WERI-Rb-1 (cell line): ENCODE results near the gene TEC.
"Not testable (repeated sequence)": the region's sequence is repeated elsewhere in the genome, so short reads cannot be mapped to it uniquely, and the experiment has no call there.

ENCODE experiments used
- DNase-seq: peaks from one replicate; pipeline ENCODE4 v3.0.0-alpha.2; 2020
- H3K27ac ChIP-seq: fragments of 250-450 bp; sonication (Bioruptor Pico); 2 replicates; pipeline ENCODE4 v1.5.1; 2020; ENCODE audit warnings: mild to moderate bottlenecking, moderate library complexity
- H3K27me3 ChIP-seq: fragments of 250-450 bp; sonication (Bioruptor Pico); 2 replicates; pipeline ENCODE4 v1.5.1; 2021; ENCODE audit warnings: mild to moderate bottlenecking, low read depth, moderate library complexity; ENCODE audit not compliant: insufficient read depth, severe bottlenecking
- H3K36me3 ChIP-seq: fragments of 250-450 bp; sonication (Bioruptor Pico); 2 replicates; pipeline ENCODE4 v1.5.1; 2020; ENCODE audit warnings: mild to moderate bottlenecking, moderate library complexity
- H3K4me3 ChIP-seq: 2 replicates; pipeline ENCODE4 v1.5.1; 2011; ENCODE audit warnings: low read depth, mild to moderate bottlenecking, control low read depth, low read length
- H3K9me3 ChIP-seq: fragments of 250-450 bp; sonication (Bioruptor Pico); 2 replicates; pipeline ENCODE4 v1.5.1; 2021; ENCODE audit warnings: mild to moderate bottlenecking, moderate library complexity; ENCODE audit not compliant: severe bottlenecking
- CTCF ChIP-seq: IDR thresholded peaks from 2 replicates; pipeline ENCODE4 v1.5.1; 2011; ENCODE audit warnings: low read depth, mild to moderate bottlenecking, control low read depth, inconsistent platforms, low read length

Gene TEC

GRCh38 chr4:48305508-48305907, 35.9 kb upstream of the TEC start:
- no peak overlapping the region for H3K27ac ChIP-seq
- no peak for TF ChIP-seq CTCF
- no peaks in the 10 kb centered on the region for H3K36me3 ChIP-seq

GRCh38 chr4:48300004-48300403, 30.4 kb upstream of the TEC start:
- no peak for DNase-seq
- no peak for TF ChIP-seq CTCF
- Histone ChIP-seq H3K27ac (no peak overlapping the region), H3K36me3 (no peaks in the 10 kb centered on the region), H3K4me3 (no peak overlapping the region), H3K27me3 (no peaks in the 10 kb centered on the region), H3K9me3 (no peaks in the 10 kb centered on the region)

More at GRCh38 chr4:48305508-48305907, 35.9 kb upstream of the TEC start:
- DNase-seq = no peak
- Histone ChIP-seq H3K27me3 (no peaks in the 10 kb centered on the region), H3K9me3 (no peaks in the 10 kb centered on the region), H3K4me3 (no peak overlapping the region)

GRCh38 chr4:48299560-48299959, 29.9 kb upstream of the TEC start:
- DNase-seq = no peak
- no peak for TF ChIP-seq CTCF
- Histone ChIP-seq H3K27ac (no peak overlapping the region), H3K27me3 (no peaks in the 10 kb centered on the region), H3K9me3 (peaks cover under 1% of the 10 kb centered on the region), H3K4me3 (no peak overlapping the region), H3K36me3 (no peaks in the 10 kb centered on the region)

GRCh38 chr4:48297256-48297846, 27.7 kb upstream of the TEC start:
- no peak overlapping the region for H3K27ac ChIP-seq
- no peaks in the 10 kb centered on the region for H3K36me3 ChIP-seq
- H3K4me3 ChIP-seq = no peak overlapping the region
- DNase-seq = no peak
- no peak for TF ChIP-seq CTCF
- no peaks in the 10 kb centered on the region for H3K27me3 ChIP-seq
- peaks cover 2% of the 10 kb centered on the region for H3K9me3 ChIP-seq

- no peaks in the 10 kb centered on the region for H3K36me3 ChIP-seq
- H3K27me3 ChIP-seq = no peaks in the 10 kb centered on the region
- no peak for TF ChIP-seq CTCF
- peaks cover 2% of the 10 kb centered on the region for H3K9me3 ChIP-seq
- H3K27ac ChIP-seq = no peak overlapping the region
- DNase-seq = no peak
- H3K4me3 ChIP-seq = no peak overlapping the region
Observed at GRCh38 chr4:48296365-48296764, 26.7 kb upstream of the TEC start.

GRCh38 chr4:48295116-48295515, 25.5 kb upstream of the TEC start:
- TF ChIP-seq CTCF = no peak
- no peak for DNase-seq
- Histone ChIP-seq H3K27ac (no peak overlapping the region), H3K36me3 (no peaks in the 10 kb centered on the region), H3K4me3 (no peak overlapping the region), H3K27me3 (no peaks in the 10 kb centered on the region), H3K9me3 (peaks cover 2% of the 10 kb centered on the region)

- not testable (repeated sequence) for H3K4me3 ChIP-seq, H3K27me3 ChIP-seq, H3K9me3 ChIP-seq, DNase-seq, H3K36me3 ChIP-seq, H3K27ac ChIP-seq
Observed at GRCh38 chr4:48292218-48292790, 22.7 kb upstream of the TEC start.
